VCaP (cell line): ENCODE measurements around the gene FAM20C.

Experiments used
- H3K27ac ChIP-seq: fragments of 450-650 bp; 2 replicates; pipeline ENCODE4 v1.5.1; 2017
- TF ChIP-seq, protein P1 (sequence below): fragments of 450-650 bp; conservative IDR thresholded peaks from 2 replicates; pipeline ENCODE4 v1.5.1; 2017; ENCODE audit warnings: mild to moderate bottlenecking, moderate library complexity

The FAM20C gene

DNA sequence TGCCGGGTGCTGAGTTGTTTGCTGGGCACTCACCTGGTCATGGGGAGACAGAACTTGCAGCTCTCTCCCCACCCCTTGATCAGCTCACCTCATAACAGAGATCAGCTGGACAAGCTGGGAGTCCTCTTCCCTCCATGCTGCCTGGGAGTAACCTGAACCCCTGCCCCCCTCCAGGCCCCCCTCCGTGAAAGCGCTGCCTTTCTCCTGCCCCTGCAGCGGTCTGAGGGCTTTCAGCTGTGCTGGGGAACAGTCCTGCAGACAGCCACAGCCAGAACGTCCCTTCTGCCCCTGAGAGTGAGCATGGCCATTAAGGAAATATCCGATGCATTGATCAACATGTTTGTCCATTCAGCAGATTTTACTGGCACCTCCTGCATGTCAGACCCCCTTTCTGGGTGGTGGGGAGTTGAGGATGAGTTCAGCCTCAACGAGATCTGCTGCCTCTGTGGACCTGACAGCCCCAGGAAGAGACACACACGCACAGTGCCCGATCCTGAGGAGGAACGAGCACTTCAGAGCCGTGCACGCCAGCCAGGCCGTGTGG, 4.5 kb downstream of the FAM20C start:
- TF ChIP-seq, protein P1, sequence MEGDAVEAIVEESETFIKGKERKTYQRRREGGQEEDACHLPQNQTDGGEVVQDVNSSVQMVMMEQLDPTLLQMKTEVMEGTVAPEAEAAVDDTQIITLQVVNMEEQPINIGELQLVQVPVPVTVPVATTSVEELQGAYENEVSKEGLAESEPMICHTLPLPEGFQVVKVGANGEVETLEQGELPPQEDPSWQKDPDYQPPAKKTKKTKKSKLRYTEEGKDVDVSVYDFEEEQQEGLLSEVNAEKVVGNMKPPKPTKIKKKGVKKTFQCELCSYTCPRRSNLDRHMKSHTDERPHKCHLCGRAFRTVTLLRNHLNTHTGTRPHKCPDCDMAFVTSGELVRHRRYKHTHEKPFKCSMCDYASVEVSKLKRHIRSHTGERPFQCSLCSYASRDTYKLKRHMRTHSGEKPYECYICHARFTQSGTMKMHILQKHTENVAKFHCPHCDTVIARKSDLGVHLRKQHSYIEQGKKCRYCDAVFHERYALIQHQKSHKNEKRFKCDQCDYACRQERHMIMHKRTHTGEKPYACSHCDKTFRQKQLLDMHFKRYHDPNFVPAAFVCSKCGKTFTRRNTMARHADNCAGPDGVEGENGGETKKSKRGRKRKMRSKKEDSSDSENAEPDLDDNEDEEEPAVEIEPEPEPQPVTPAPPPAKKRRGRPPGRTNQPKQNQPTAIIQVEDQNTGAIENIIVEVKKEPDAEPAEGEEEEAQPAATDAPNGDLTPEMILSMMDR, result no peak
- no peak overlapping the region for H3K27ac ChIP-seq

DNA sequence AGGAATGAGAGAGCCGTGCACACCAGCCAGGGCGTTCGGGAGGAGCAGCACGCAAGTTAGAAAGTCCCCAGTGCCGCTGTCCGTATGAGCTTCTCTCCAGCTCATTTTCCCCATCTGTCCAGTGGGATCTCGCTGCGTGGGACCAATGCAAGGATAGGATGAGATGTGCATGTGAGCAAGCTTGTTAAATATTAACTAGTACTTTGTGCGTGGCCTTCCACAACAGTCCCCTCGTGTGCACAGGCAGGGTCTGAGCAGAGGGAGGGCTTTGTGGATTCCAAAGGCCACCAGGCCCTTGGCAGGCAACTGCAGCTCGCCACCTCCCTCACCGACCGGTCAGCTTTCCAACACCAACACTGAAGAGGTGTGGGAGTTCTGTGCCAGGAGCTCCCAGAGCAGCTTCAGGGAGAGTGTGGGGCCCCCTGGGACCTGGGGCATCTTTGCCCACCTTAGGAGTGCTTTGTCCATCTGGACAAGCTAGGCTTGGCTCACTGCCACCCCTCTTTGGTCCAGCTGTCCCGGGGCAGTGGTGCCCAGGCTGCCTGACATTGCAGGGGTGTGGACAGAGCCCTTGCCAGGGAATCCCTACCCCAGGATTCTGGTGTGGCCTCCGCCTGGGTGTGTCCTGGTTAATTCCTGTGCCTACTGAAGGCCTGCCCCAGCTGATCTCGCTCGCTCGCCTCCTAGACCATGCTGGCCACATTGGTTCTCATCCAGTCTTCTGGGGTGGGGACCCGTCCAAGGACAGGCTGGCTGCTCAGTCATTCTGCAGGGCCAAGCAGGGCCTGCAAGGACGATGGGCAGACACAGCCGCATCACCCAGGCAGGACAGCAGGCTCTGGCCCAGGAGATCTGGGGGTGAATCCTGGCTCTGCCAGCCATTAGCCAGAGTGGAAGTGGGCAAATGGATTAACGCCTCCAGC, 5.3 kb downstream of the FAM20C start:
- TF ChIP-seq, protein P1, result no peak
- H3K27ac ChIP-seq, result no peak overlapping the region

DNA sequence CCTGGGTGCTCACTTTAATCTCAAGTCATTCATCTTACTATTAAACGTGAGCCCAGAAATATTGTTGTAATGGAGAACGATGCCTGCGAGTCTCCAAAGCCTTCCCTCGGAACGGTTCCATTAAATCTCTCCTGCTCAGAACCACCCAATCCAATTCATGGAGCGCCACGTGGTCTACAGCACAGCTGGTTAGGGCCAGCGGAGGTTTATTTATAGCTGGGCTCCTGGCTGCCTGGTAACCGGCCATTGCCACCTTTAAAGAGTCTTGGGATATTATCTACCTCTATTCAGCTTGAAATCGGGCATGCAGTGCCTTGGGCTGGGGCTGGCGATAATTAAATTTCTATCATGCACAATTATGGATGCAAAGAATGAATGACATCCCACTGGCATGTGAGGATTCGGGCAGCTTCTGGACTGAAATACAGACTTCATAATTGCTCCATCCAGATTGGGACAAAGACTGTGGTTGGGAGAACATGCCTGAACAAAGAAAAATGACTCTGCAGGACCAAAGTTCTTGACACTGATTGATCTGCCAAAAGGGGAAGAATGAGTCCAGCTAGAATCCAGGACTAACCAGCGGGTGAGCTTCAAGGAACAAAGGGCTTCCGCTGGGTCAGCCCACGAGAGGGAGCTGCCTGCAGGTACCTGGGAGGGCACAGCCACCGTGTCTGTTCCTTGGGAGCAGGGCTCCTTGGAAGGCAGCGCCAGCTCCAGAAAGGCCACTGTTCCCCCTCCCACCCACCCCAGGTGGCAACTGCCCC, 7.3 kb downstream of the FAM20C start:
- H3K27ac ChIP-seq, result no peak overlapping the region
- TF ChIP-seq, protein P1, result no peak

DNA sequence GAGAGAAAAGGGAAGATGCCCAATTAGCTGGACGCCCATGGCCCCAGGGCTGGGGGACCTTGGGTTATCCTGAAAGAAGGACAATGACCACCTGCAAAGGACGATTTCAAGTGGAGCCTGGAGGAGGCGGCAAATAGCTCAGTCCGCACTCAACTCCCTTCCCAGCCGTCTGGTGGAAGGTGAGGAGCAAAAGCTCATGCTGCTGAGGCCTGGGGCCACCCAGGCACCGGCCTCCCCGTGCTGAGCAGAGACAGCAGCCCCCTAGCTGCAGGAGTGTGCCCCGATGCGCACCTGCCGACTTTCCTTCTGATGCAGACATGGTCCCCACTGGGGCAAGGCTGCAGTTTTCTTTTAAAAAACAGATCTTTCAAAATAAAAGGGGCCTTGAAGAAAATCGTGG, 7.9 kb downstream of the FAM20C start:
- TF ChIP-seq, protein P1, result no peak
- H3K27ac ChIP-seq, result no peak overlapping the region

DNA sequence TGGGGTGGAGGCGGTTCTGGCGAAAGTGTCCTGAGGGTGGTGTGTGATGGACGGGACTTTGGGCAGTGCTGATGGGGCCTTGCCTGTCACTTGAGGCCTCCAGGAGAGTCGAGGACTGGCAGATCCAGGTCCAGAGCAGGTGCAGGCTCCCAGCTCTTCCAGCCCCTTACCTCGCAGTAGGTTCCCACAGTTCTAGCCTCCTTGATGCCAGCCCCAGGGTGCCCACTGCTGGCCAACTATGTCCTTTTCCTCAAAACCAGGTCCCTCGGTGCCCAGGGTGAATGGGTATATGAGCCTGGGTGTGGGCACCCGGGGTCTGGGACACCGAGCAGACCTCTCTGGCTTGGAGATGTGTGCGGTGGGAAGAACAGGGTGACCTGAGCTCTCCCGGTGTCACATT, 8.3 kb downstream of the FAM20C start:
- TF ChIP-seq, protein P1, result no peak
- no peak overlapping the region for H3K27ac ChIP-seq

DNA sequence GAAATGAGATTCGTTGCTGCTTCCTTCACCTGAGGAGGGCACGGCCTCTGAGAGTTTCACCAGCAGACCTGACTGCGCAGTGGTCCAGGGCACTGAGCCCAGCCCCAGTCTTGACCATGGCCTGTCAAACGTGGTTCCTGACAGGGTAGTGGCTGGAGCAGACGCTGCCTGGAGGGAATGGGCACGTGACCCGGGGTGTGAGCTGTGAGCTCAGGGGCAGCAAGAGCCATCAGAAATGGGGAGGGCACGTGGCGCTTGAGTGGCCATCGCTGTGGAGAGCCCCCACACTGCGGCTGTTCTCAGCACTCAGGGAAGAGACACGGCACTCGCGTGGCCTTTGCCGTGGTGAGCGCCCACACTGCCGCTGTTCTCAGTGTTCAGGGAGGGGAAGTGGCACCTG, 12.0 kb downstream of the FAM20C start:
- no peak overlapping the region for H3K27ac ChIP-seq
- TF ChIP-seq, protein P1, result no peak
